RKO (cell line): Measurements from ENCODE around the gene RTN4.
"Not testable (repeated sequence)": the region's sequence is repeated elsewhere in the genome, so short reads cannot be mapped to it uniquely, and the experiment has no call there.

Experiments used
- DNase-seq: peaks from one replicate; pipeline ENCODE4 v3.0.0-alpha.2; 2016; ENCODE audit warnings: low spot score

Gene RTN4

GRCh38 chr2:55073000-55073983 lies 23.0 kb upstream of the RTN4 start:
- DNase-seq, result no peak

- DNase-seq, result no peak
Observed at GRCh38 chr2:55063713-55064323, 13.6 kb upstream of the RTN4 start.

- DNase-seq, result no peak
Observed at GRCh38 chr2:55063226-55063625, 13.0 kb upstream of the RTN4 start.

- DNase-seq, result no peak
Observed at GRCh38 chr2:55062754-55063153, 12.5 kb upstream of the RTN4 start.

GRCh38 chr2:55061523-55062344 lies 11.5 kb upstream of the RTN4 start:
- no peak for DNase-seq

- no peak for DNase-seq
Observed at GRCh38 chr2:55059793-55060192, 9.5 kb upstream of the RTN4 start.

- DNase-seq, result no peak
Observed at GRCh38 chr2:55057474-55057873, 7.2 kb upstream of the RTN4 start.

GRCh38 chr2:55056024-55056521 lies 5.8 kb upstream of the RTN4 start:
- no peak for DNase-seq

GRCh38 chr2:55054106-55054875 lies 4.0 kb upstream of the RTN4 start:
- DNase-seq, result no peak

GRCh38 chr2:55053225-55053624 lies 3.0 kb upstream of the RTN4 start:
- DNase-seq, result not testable (repeated sequence)

GRCh38 chr2:55052129-55053061 lies 2.1 kb upstream of the RTN4 start:
- no peak for DNase-seq

- DNase-seq, result peak; percentile 100
Observed at GRCh38 chr2:55051026-55051866, 995 bp upstream of the RTN4 start.

GRCh38 chr2:55049821-55050099 lies 491 bp downstream of the RTN4 start:
- no peak for DNase-seq

- peak; percentile 84 for DNase-seq
Observed at GRCh38 chr2:55049043-55049820, 1.0 kb downstream of the RTN4 start.

GRCh38 chr2:55048508-55049042 lies 1.7 kb downstream of the RTN4 start:
- peak; percentile 76 for DNase-seq

GRCh38 chr2:55047677-55048299 lies 2.5 kb downstream of the RTN4 start:
- DNase-seq, result peak; percentile 81

GRCh38 chr2:55045780-55046179 lies 4.5 kb downstream of the RTN4 start:
- no peak for DNase-seq

GRCh38 chr2:55043841-55044240 lies 6.4 kb downstream of the RTN4 start:
- DNase-seq, result no peak
